ENCODE measurements around the gene TYROBP.

DNA sequence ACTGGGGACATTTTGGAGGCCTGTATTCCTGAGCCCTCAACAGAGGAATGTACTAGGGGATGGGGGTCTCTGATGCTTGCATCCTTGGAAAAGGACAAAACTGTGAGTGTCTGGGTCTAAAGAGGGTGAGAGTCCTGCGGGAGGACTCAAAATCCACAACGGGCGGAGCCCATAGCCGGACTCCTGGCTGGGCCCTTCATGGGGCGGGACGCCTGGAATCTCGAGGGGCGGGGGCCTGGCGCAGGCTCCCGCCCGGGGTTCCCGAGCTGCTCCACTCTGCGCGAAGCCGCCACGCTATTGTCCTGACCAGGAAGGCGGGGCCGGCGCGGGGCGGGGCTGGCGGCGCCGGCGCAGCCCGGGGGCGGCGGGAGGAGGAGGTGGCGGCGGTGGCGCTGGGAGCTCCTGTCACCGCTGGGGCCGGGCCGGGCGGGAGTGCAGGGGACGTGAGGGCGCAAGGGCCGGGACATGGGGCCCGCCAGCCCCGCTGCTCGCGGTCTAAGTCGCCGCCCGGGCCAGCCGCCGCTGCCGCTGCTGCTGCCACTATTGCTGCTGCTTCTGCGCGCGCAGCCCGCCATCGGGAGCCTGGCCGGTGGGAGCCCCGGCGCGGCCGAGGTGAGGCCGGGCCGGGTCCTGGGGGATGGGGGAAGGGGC is 39.8 kb downstream of the TYROBP start, which contains the start of gene APLP1:
- TF ChIP-seq EZH2 (IDR thresholded peaks at IDR 0.05; ENCODE audit: borderline replicate concordance, low read length), result no peak
- TF ChIP-seq, protein P1, sequence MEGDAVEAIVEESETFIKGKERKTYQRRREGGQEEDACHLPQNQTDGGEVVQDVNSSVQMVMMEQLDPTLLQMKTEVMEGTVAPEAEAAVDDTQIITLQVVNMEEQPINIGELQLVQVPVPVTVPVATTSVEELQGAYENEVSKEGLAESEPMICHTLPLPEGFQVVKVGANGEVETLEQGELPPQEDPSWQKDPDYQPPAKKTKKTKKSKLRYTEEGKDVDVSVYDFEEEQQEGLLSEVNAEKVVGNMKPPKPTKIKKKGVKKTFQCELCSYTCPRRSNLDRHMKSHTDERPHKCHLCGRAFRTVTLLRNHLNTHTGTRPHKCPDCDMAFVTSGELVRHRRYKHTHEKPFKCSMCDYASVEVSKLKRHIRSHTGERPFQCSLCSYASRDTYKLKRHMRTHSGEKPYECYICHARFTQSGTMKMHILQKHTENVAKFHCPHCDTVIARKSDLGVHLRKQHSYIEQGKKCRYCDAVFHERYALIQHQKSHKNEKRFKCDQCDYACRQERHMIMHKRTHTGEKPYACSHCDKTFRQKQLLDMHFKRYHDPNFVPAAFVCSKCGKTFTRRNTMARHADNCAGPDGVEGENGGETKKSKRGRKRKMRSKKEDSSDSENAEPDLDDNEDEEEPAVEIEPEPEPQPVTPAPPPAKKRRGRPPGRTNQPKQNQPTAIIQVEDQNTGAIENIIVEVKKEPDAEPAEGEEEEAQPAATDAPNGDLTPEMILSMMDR (conservative IDR thresholded peaks at IDR 0.05 in 1 of 2, IDR thresholded peaks at IDR 0.05 in 1 of 2; ENCODE audit: extremely low read depth in 1 of 2, insufficient read depth in 1 of 2, low read depth in 1 of 2, low read length in 2 of 2), result no peak
